ENCODE measurements around the gene TOMM34.

GRCh38 chr20:44896583-44896982 is 63.6 kb downstream of the TOMM34 start:
- no peak for TF ChIP-seq POLR2A (IDR thresholded peaks at IDR 0.05)
- no peak for TF ChIP-seq CTCF (IDR thresholded peaks at IDR 0.05)
